ENCODE measurements around the gene CDHR5. TPM values are rescaled to one million over a fixed set of nuclear protein-coding genes. Genes with fewer than 3 reads are reported as not detected.

The CDHR5 gene
- total and polyA plus RNA-seq, 2 donors from 2014 or later, result 7.0 to 45.6 TPM

DNA sequence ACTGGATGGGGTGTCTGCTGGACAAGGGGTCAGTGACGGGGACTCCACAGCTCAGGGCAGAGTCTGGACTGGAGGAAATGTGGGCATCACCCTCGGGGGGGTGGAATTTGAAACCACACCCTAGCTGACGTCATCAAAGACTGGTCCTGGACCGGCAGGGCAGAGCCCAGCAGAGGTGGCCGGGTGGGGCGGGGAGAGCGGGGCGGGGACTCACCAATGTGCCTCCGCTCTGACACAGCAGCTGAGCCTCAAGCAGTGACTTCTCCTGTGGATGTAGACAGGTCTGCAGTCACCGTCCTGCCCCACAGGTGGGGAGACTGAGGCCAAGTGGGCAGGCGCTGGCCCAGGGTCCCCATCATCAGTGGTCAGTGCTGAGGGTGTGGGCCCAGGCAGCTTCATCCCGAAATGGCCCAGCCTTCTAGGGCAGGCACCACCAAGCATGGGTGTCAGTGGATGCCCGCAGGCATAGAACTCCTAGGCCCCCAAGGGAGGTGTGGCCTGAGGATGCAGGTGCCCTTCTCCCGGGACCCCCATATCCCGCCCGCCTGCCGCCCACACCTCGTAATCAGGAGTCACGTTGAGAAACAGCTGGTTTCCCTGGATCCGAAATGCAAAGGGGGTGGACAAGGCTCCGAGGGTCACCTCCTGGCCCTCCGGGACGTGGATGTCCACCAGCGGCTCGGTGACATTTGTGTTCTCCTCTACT, 603 bp downstream of the CDHR5 start:
- no peak for FAIRE-seq

DNA sequence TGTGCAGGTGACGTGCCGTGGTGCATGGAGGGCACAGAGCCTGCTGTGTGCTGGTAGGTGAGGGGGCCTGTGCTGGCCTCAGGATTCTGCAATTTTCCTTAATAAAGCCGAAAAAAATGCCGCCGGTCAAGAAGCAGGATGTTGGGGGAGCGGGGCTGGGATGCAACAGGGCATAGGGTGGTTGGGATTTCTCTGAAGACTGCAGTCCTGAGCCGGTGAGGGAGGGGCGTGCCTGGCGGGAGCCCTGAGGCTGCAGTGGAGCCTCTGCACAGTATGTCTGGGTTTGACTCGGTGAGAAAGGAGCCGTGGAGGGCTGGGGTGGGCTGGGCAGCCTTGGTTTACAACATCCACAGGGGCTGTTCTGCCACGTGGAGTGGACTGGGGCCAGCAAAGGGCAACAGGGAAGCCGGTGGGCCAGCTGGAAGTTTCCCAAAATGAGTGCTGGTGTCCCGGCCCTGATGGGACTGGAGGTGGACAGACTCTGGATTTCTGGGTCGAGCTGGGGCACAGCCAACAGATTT, 1.3 kb downstream of the CDHR5 start:
- intact Hi-C loops (cut with DNase I), result no loop called here
- Histone ChIP-seq H3K4me3 (ENCODE audit: low read length in 3 of 3) (no peak overlapping the region), H3K27me3 (ENCODE audit: control insufficient read depth, insufficient read depth, low read length) (peaks cover 3% of the 10 kb centered on the region), H3K36me3 (ENCODE audit: control insufficient read depth in 2 of 3, insufficient read depth in 3 of 3, low read length in 3 of 3) (no peaks in the 10 kb centered on the region), H3K4me1 (ENCODE audit: control insufficient read depth in 2 of 3, insufficient read depth in 2 of 3, low read depth in 1 of 3, low read length in 3 of 3) (no peaks in the 10 kb centered on the region), H3K9me3 (ENCODE audit: control insufficient read depth in 2 of 3, insufficient read depth in 1 of 3, low read length in 3 of 3) (no peaks in the 10 kb centered on the region), H3K27ac (ENCODE audit: low read depth in 2 of 2, low read length in 2 of 2) (no peak overlapping the region), H3K9ac (ENCODE audit: low read length in 3 of 3) (no peak overlapping the region)
- TF ChIP-seq, protein P1, sequence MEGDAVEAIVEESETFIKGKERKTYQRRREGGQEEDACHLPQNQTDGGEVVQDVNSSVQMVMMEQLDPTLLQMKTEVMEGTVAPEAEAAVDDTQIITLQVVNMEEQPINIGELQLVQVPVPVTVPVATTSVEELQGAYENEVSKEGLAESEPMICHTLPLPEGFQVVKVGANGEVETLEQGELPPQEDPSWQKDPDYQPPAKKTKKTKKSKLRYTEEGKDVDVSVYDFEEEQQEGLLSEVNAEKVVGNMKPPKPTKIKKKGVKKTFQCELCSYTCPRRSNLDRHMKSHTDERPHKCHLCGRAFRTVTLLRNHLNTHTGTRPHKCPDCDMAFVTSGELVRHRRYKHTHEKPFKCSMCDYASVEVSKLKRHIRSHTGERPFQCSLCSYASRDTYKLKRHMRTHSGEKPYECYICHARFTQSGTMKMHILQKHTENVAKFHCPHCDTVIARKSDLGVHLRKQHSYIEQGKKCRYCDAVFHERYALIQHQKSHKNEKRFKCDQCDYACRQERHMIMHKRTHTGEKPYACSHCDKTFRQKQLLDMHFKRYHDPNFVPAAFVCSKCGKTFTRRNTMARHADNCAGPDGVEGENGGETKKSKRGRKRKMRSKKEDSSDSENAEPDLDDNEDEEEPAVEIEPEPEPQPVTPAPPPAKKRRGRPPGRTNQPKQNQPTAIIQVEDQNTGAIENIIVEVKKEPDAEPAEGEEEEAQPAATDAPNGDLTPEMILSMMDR (IDR thresholded peaks at IDR 0.05; ENCODE audit: borderline replicate concordance, extremely low read depth, insufficient read depth), result no peak
- DNase-seq, result no peak
- no peak for FAIRE-seq

More for the DNA sequence above, 603 bp downstream of the CDHR5 start:
- intact Hi-C loops (cut with DNase I), result no loop called here
- Histone ChIP-seq H3K27me3 (ENCODE audit: control insufficient read depth, insufficient read depth, low read length) (peaks cover 4% of the 10 kb centered on the region), H3K36me3 (ENCODE audit: control insufficient read depth in 2 of 3, insufficient read depth in 3 of 3, low read length in 3 of 3) (no peaks in the 10 kb centered on the region), H3K9me3 (ENCODE audit: control insufficient read depth in 2 of 3, insufficient read depth in 1 of 3, low read length in 3 of 3) (no peaks in the 10 kb centered on the region), H3K4me1 (ENCODE audit: control insufficient read depth in 2 of 3, insufficient read depth in 2 of 3, low read depth in 1 of 3, low read length in 3 of 3) (no peaks in the 10 kb centered on the region), H3K27ac (ENCODE audit: low read depth in 2 of 2, low read length in 2 of 2) (no peak overlapping the region), H3K9ac (ENCODE audit: low read length in 3 of 3) (peak overlapping the region in 1 of 3 donors; percentile 46), H3K4me3 (ENCODE audit: low read length in 3 of 3) (peak overlapping the region in 2 of 3 donors; percentile 49 to 61)
- DNase-seq, result peak in 2 of 5 donors; percentile 70 to 79
- TF ChIP-seq, protein P1 (IDR thresholded peaks at IDR 0.05; ENCODE audit: borderline replicate concordance, extremely low read depth, insufficient read depth), result no peak

DNA sequence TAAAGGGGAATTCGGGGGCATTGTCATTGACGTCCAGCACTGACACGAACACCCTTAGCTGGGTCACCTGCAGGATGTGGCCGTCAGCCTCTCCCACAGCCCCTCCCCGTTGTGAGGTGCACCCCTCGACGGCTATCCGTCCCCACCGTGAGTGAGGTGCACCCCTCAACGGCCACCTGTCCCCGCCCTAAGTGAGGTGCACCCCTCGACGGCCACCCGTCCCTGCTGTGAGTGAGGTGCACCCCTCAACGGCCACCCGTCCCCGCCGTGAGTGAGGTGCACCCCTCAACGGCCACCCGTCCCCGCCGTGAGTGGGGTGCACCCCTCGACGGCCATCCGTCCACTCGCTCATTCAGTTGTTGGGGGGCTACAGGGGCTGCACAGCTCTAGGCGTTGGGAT, 2.9 kb downstream of the CDHR5 start:
- FAIRE-seq (no peak), DNase-seq (peak in 1 of 5 donors; percentile 43)
- H3K27me3 ChIP-seq (ENCODE audit: control insufficient read depth, insufficient read depth, low read length), result no peaks in the 10 kb centered on the region
- TF ChIP-seq, protein P1 (IDR thresholded peaks at IDR 0.05; ENCODE audit: borderline replicate concordance, extremely low read depth, insufficient read depth), result no peak
- intact Hi-C loops (cut with DNase I), result no loop called here
- H3K36me3 ChIP-seq (ENCODE audit: control insufficient read depth in 2 of 3, insufficient read depth in 3 of 3, low read length in 3 of 3), result no peaks in the 10 kb centered on the region
- no peaks in the 10 kb centered on the region for H3K4me1 ChIP-seq (ENCODE audit: control insufficient read depth in 2 of 3, insufficient read depth in 2 of 3, low read depth in 1 of 3, low read length in 3 of 3)
- no peak overlapping the region for H3K4me3 ChIP-seq (ENCODE audit: low read length in 3 of 3)
- no peak overlapping the region for H3K27ac ChIP-seq (ENCODE audit: low read depth in 2 of 2, low read length in 2 of 2)
- no peak overlapping the region for H3K9ac ChIP-seq (ENCODE audit: low read length in 3 of 3)
- H3K9me3 ChIP-seq (ENCODE audit: control insufficient read depth in 2 of 3, insufficient read depth in 1 of 3, low read length in 3 of 3), result no peaks in the 10 kb centered on the region

Measured in kidney (tissue), 14 donors.